CD4-positive, alpha-beta memory T cell (primary cell): ENCODE results near the gene SMTNL1. TPM values are rescaled to one million over a fixed set of nuclear protein-coding genes. Genes with fewer than 3 reads are reported as not detected.

ENCODE experiments used
- CTCF ChIA-PET: fragments of 350-600 bp; sonication (Branson Sonifier 250); formaldehyde crosslinking; loops from one replicate; lab custom pipeline; 2021; ENCODE audit warnings: inconsistent platforms; ENCODE audit not compliant: partially characterized antibody; lab: Charles Lee
- POLR2A ChIA-PET: fragments of 350-600 bp; sonication (Branson Sonifier 250); formaldehyde crosslinking; loops from one replicate; lab custom pipeline; 2021; ENCODE audit not compliant: partially characterized antibody; lab: Charles Lee
- DNase-seq, 5 donors: peaks; one replicate each; pipeline versions ENCODE4 v3.0.0 to v3.0.0-alpha.2; 2020 to 2022; ENCODE audit warnings: mixed read lengths in 1 of 5
- H3K27ac ChIP-seq: one replicate; pipeline ENCODE4 v1.7.0; 2013; ENCODE audit warnings: low read depth, low read length
- H3K27me3 ChIP-seq: 2 replicates; pipeline ENCODE4 v1.7.0; 2013; ENCODE audit warnings: mild to moderate bottlenecking, low read length, moderate library complexity; ENCODE audit not compliant: insufficient read depth
- H3K36me3 ChIP-seq: 2 replicates; pipeline ENCODE4 v1.7.0; 2013; ENCODE audit warnings: mild to moderate bottlenecking, low read length, moderate library complexity; ENCODE audit not compliant: insufficient read depth
- H3K4me1 ChIP-seq: 2 replicates; pipeline ENCODE4 v1.7.0; 2013; ENCODE audit warnings: mild to moderate bottlenecking, low read length, moderate library complexity; ENCODE audit not compliant: insufficient read depth
- H3K4me3 ChIP-seq, 2 donors: one replicate each; pipeline ENCODE4 v1.7.0; 2013; ENCODE audit warnings: low read length in 2 of 2, mild to moderate bottlenecking in 1 of 2
- H3K9me3 ChIP-seq, 2 donors: one replicate each; pipeline ENCODE4 v1.7.0; 2013; ENCODE audit warnings: low read length in 2 of 2, control low read depth in 1 of 2; ENCODE audit not compliant: control insufficient read depth in 1 of 2
- H3K27ac Mint-ChIP-seq, 7 donors: one replicate each; pipeline ENCODE4 v1.8.0; 2020 to 2021; ENCODE audit warnings: mixed read lengths in 7 of 7, mild to moderate bottlenecking in 6 of 7, inconsistent platforms in 3 of 7, moderate library complexity in 3 of 7
- H3K27me3 Mint-ChIP-seq, 2 donors: one replicate each; pipeline ENCODE4 v1.8.0; 2020 to 2021; ENCODE audit warnings: mixed read lengths in 2 of 2
- H3K36me3 Mint-ChIP-seq, 2 donors: one replicate each; pipeline ENCODE4 v1.8.0; 2020 to 2021; ENCODE audit warnings: mixed read lengths in 2 of 2, inconsistent platforms in 1 of 2, mild to moderate bottlenecking in 1 of 2
- H3K4me1 Mint-ChIP-seq, 4 donors: one replicate each; pipeline ENCODE4 v1.8.0; 2020 to 2021; ENCODE audit warnings: mixed read lengths in 4 of 4, mild to moderate bottlenecking in 1 of 4
- H3K4me3 Mint-ChIP-seq, 8 donors: one replicate each; pipeline ENCODE4 v1.8.0; 2020 to 2021; ENCODE audit warnings: mixed read lengths in 8 of 8, mild to moderate bottlenecking in 7 of 8, moderate library complexity in 6 of 8, inconsistent platforms in 3 of 8
- H3K9me3 Mint-ChIP-seq, 8 donors: one replicate each; pipeline ENCODE4 v1.8.0; 2020 to 2021; ENCODE audit warnings: mixed read lengths in 8 of 8, mild to moderate bottlenecking in 5 of 8, inconsistent platforms in 3 of 8, moderate library complexity in 1 of 8
- intact Hi-C: fragments of 100-400 bp; cut with micrococcal nuclease; formaldehyde crosslinking; loops from one replicate; pipeline ENCODE4 v1.15.1; 2023
- polyA plus RNA-seq, 2 donors: library from polyadenylated mRNA; unstranded; fragments of 300-500 nt; fragmentation: Illumina TruSeq; gene quantifications; one replicate each; pipeline ENCODE4 v1.2.3, GENCODE V29; 2021
- total RNA-seq, 2 experiments: library from RNA; stranded (reverse); gene quantifications; one replicate each; pipeline ENCODE4 v1.2.3, GENCODE V29; 2021

Gene SMTNL1
- total RNA-seq (not detected), polyA plus RNA-seq (under 1 TPM in 1 of 2 donors, not detected in 1; 0.55 TPM)

GRCh38 chr11:57536947-57537619 lies at the start of gene SMTNL1:
Gene SMTNL1, plus strand, starts transcription at chr11:57537595. Its CDS starts 5,048 bp downstream, at chr11:57542643.
- Histone ChIP-seq H3K4me1 (no peaks in the 10 kb centered on the region), H3K27ac (no peak within 1 kb of the TSS), H3K4me3 (no peak within 1 kb of the TSS), H3K36me3 (no peaks in the 10 kb centered on the region), H3K9me3 (no peaks in the 10 kb centered on the region), H3K27me3 (no peaks in the 10 kb centered on the region)
- H3K9me3 Mint-ChIP-seq: no peaks in the 10 kb centered on the region
- H3K4me1 Mint-ChIP-seq: peaks cover 0 to under 1% (median under 1%) of the 10 kb centered on the region in 4 donors
- POLR2A ChIA-PET: no interaction called here
- peaks cover 3% of the 10 kb centered on the region in 2 donors for H3K36me3 Mint-ChIP-seq
- DNase-seq: no peak
- H3K4me3 Mint-ChIP-seq: no peak within 1 kb of the TSS
- intact Hi-C loops: no loop called here
- CTCF ChIA-PET: interaction anchor here (0.9 to 25.5 kb wide), 3 partner anchors 11 to 104 kb away, joined by 3 to 848 read pairs (median 14); no protein-coding TSS in a partner anchor
- H3K27me3 Mint-ChIP-seq: no peaks in the 10 kb centered on the region
- peak within 1 kb of the TSS in 1 of 7 donors; percentile 60 for H3K27ac Mint-ChIP-seq

- Mint-ChIP-seq H3K27ac (peak overlapping the region in 1 of 7 donors; percentile 32), H3K27me3 (peaks cover 0 to 12% of the 10 kb centered on the region in 2 donors), H3K36me3 (peaks cover 41 to 53% of the 10 kb centered on the region in 2 donors), H3K9me3 (no peaks in the 10 kb centered on the region), H3K4me3 (no peak overlapping the region), H3K4me1 (peaks cover 0 to 7% (median under 1%) of the 10 kb centered on the region in 4 donors)
- Histone ChIP-seq H3K4me3 (no peak overlapping the region), H3K36me3 (peaks cover 3% of the 10 kb centered on the region), H3K4me1 (peaks cover 6% of the 10 kb centered on the region), H3K27me3 (peaks cover 7% of the 10 kb centered on the region), H3K9me3 (no peaks in the 10 kb centered on the region), H3K27ac (no peak overlapping the region)
- intact Hi-C loops: no loop called here
- ChIA-PET POLR2A (no interaction called here), CTCF (interaction anchor here (1.5 to 27.6 kb wide), 3 partner anchors 15 to 154 kb away, joined by 3 to 848 read pairs (median 95); partner anchors contain the start of genes SLC43A1, SMTNL1 and TIMM10)
- no peak for DNase-seq
These were observed 49.3 kb upstream of the SMTNL1 start for GRCh38 chr11:57487920-57488659.

- ChIA-PET CTCF (interaction anchor here (0.9 to 27.6 kb wide), 8 partner anchors 9 to 151 kb away, joined by 3 to 848 read pairs (median 50); partner anchors contain the start of genes SLC43A1, SMTNL1 and TIMM10), POLR2A (no interaction called here)
- Mint-ChIP-seq H3K4me1 (no peaks in the 10 kb centered on the region), H3K9me3 (no peaks in the 10 kb centered on the region), H3K27me3 (peaks cover 0 to 4% of the 10 kb centered on the region in 2 donors), H3K4me3 (no peak overlapping the region), H3K27ac (no peak overlapping the region), H3K36me3 (peaks cover 40 to 42% of the 10 kb centered on the region in 2 donors)
- Histone ChIP-seq H3K4me3 (no peak overlapping the region), H3K4me1 (no peaks in the 10 kb centered on the region), H3K27me3 (no peaks in the 10 kb centered on the region), H3K36me3 (peaks cover 3% of the 10 kb centered on the region), H3K9me3 (no peaks in the 10 kb centered on the region), H3K27ac (no peak overlapping the region)
- intact Hi-C loops: loop anchor here (5.0 kb wide), 1 partner anchor 33 kb away; no protein-coding TSS in a partner anchor
- no peak for DNase-seq
These were observed 46.7 kb upstream of the SMTNL1 start for GRCh38 chr11:57490456-57491248.

GRCh38 chr11:57491371-57492061 lies 45.9 kb upstream of the SMTNL1 start:
- CTCF ChIA-PET: interaction anchor here (0.6 to 27.6 kb wide), 14 partner anchors 9 to 309 kb away, joined by 3 to 848 read pairs (median 30); partner anchors contain the start of genes SLC43A1, SLC43A3, SMTNL1 and TIMM10
- Mint-ChIP-seq H3K9me3 (no peaks in the 10 kb centered on the region), H3K27me3 (no peaks in the 10 kb centered on the region), H3K4me3 (no peak overlapping the region), H3K4me1 (no peaks in the 10 kb centered on the region), H3K36me3 (peaks cover 41 to 42% of the 10 kb centered on the region in 2 donors), H3K27ac (no peak overlapping the region)
- intact Hi-C loops: loop anchor here (5.0 kb wide), 1 partner anchor 34 kb away; no protein-coding TSS in a partner anchor
- Histone ChIP-seq H3K27me3 (no peaks in the 10 kb centered on the region), H3K27ac (no peak overlapping the region), H3K9me3 (no peaks in the 10 kb centered on the region), H3K36me3 (peaks cover 3% of the 10 kb centered on the region), H3K4me3 (no peak overlapping the region), H3K4me1 (no peaks in the 10 kb centered on the region)
- peak in 4 of 5 donors; percentile 30 to 43 (median 36) for DNase-seq
- POLR2A ChIA-PET: interaction anchor here (0.6 kb wide), 2 partner anchors 23 to 129 kb away, joined by 3 read pairs; no protein-coding TSS in a partner anchor

- intact Hi-C loops: loop anchor here (1.0 to 5.0 kb wide), 4 partner anchors 33 to 306 kb away; no protein-coding TSS in a partner anchor
- Mint-ChIP-seq H3K4me3 (no peak overlapping the region), H3K27me3 (no peaks in the 10 kb centered on the region), H3K4me1 (no peaks in the 10 kb centered on the region), H3K27ac (no peak overlapping the region), H3K9me3 (no peaks in the 10 kb centered on the region), H3K36me3 (peaks cover 30% of the 10 kb centered on the region in 2 donors)
- Histone ChIP-seq H3K36me3 (peaks cover 7% of the 10 kb centered on the region), H3K4me3 (no peak overlapping the region), H3K27ac (no peak overlapping the region), H3K4me1 (no peaks in the 10 kb centered on the region), H3K27me3 (no peaks in the 10 kb centered on the region), H3K9me3 (no peaks in the 10 kb centered on the region)
- ChIA-PET CTCF (interaction anchor here (0.6 to 27.6 kb wide), 73 partner anchors 8 to 1196 kb away, joined by 3 to 848 read pairs (median 4); partner anchors contain the start of genes MED19, P2RX3, RTN4RL2 and SELENOH), POLR2A (interaction anchor here (0.8 to 3.3 kb wide), 10 partner anchors 10 to 218 kb away, joined by 3 to 30 read pairs (median 4); partner anchors contain the start of genes MED19, SLC43A1, TIMM10 and TMX2)
- peak; percentile 64 to 74 (median 67) for DNase-seq
These were observed 43.6 kb upstream of the SMTNL1 start for GRCh38 chr11:57493507-57494503.
